HG02678 (cell line): ENCODE results near the gene ASCL2.

ENCODE experiments used
- ATAC-seq: cut with Tn5 transposase; IDR thresholded peaks from one replicate; pipeline ENCODE4 v1.9.1; 2021; ENCODE audit warnings: mild to moderate bottlenecking, moderate library complexity; ENCODE audit not compliant: unreplicated experiment

ASCL2 gene

DNA sequence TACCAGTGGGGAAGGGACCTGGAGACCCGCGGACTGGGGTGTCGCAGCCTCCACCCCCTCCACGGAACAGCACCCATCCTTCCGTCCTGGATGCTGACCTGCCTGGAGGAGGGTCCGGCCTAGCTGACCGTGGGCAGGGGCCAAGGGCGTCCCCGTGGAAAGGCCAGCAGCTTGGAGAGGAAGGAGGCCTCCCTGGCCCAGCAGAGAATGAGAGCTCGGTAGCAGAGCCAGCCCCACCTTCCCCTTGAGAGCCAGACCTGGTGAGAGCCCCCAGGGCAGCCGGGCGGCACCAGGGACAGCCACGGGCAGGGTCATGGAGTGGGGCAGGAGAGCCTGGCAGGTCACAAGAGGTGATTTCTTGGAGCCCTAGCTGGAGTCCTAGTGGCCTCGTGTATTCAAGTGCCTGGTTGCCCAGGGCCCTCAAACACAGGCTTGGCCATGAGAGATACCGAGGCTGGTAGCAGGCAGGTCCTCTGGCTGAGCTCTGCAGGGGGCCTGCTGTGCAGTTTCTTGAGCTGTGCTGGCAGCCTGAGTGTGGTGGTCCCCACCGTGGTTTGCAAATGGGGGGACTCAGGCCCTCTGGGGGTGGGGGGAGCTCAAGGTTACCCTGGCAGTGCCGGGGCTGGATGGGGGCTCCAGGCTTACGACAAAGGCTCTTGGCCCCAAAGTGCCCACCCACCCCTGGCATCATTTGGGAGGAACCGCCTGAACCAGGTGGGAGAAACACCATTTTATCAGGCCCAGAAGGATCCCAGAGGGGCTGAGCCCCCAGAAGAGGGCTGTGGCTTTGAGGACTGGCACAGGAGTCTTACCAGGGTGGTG is 39.1 kb upstream of the ASCL2 start:
- ATAC-seq: no peak

GRCh38 chr11:2308713-2309112 is 38.3 kb upstream of the ASCL2 start:
- ATAC-seq: no peak

- ATAC-seq: no peak
Observed at GRCh38 chr11:2307501-2308331, 37.3 kb upstream of the ASCL2 start.

DNA sequence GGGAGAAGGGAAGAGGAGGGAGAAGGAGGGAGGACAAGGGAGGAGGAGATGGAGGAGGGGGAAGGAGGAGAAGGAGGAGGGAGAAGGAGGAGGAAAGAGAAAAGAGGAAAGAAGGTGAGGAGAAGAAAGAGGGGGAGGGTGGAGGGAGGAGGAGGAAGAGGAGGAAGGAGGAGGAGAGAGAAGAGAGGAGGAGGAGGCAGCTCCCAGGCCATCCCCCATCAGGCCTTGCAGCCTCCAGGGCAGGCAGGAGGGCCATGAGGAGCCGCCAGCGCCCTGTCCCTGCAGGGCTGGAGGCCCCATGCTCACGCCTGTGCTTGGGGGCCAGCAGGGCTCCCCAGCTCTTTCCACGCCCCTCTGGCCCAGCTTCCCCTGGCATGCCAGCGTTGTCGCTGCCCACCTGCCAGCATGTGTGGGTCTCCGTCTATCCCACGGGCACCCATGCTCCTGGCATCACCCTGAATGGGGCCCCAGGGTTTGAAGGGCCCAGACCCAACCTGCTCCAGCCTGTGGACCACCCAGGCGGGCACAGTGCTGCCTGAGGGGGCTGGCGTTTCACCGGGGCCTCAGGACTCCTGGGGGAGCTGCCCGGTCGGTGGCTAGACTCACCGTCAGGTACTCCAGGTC is 36.6 kb upstream of the ASCL2 start:
- no peak for ATAC-seq

GRCh38 chr11:2306452-2306823 is 36.0 kb upstream of the ASCL2 start:
- ATAC-seq: no peak

- no peak for ATAC-seq
Observed at GRCh38 chr11:2305788-2306451, 35.5 kb upstream of the ASCL2 start.

GRCh38 chr11:2305140-2305778 is 34.9 kb upstream of the ASCL2 start:
- no peak for ATAC-seq

GRCh38 chr11:2304506-2305139 is 34.2 kb upstream of the ASCL2 start:
- ATAC-seq: no peak

- no peak for ATAC-seq
Observed at GRCh38 chr11:2303627-2304505, 33.5 kb upstream of the ASCL2 start.

DNA sequence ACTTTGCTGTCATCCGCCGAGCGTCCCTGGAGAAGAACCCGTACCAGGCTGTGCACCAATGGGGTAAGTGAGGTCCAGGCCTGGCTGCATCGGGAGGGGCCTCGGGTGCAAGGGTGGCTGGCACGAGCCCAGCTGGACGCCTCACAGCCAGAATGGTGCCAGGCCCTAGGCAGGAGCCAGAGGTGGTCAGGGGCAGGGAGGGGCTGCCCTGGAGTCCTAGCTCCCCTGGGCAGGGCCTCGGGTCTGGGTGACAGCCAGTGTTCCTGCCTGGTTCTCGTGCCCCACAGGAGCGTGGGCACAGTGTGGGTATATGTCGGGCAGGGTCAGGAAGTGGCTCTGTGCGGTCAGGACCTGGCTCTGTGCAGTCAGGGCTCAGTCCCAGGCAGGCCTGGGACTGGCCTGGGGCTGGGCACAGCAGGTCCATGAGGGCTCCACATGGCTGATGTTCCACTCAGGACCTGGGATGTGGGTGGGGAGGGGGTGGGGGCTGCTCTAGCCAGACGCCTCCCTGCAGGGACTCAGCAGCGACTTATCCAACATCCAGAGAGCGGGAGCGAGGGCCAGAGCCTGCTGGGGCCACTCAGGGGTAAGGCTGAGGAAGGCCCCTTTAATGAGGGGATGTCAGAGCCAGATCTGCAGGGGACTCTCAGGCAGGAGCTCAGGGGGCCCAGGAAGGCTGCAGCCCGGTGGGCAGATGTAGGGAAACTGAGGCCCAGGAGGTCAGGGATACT is 32.7 kb upstream of the ASCL2 start:
- ATAC-seq: no peak

DNA sequence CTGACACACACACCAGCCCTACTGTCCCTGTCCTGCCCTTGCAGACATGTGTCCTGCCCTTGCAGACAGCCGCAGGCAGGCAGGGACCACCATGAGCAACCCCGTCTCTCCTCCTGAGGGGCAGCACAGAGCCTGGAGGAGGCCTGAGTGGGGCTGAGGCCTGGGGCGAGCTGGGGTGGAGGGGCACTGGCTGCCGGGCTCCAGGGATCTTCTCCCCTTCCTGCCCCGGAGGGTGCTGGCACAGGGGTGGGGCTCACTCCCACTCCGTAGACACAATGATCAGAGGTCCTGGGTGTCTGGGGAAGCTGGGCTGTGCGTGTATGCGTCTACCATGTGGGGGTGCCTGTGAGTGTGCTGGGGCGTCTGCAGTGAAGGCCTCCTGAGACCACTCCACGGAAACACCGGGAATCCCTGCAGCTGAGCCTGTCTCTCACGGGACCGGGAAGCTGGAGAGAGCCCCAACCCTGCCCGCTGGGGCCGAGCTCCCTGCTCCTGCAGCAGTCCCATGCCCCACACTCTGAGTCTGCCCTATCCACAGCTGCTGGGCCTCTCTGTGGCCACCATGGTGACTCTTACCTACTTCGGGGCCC is 32.0 kb upstream of the ASCL2 start:
- ATAC-seq: no peak

DNA sequence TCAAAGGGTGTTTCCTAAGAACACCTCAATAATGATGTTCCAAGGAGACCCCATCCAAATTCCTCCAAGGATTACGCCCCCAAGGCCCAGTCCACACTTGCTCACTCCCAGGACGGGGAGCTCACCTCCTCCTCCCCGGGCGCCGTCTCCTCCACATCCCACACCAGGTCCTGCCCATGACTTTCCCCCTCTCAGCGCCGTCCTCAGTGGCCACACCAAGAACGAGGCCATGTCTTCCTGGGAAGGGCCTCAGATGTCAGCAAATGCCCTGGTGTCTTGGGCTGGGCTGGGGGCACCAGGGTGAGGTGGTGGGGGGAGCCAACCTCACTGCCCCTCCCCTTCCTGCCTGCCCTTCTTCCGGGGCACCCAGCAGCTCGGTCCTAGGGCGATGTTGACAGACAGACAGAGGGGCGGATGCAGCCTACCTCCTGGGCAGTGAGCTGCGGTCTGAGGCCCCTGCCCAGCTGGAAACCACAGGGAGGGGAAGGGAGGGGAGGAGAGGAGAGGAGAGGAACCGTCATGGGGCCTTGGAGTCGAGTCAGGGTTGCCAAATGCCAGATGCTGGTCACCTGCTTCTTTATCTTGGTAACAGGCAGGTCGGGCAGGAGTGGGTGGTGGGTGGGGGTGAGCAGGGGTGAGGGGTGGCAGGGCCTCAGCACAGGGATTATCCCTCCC is 31.4 kb upstream of the ASCL2 start, which contains the start of the genes C11orf21 and TSPAN32:
C11orf21 (minus strand) TSS at position 288 of the 675 bp plus-strand sequence; CDS start at position 178, 110 bp downstream.
TSPAN32 (plus strand) TSS at position 383 of the 675 bp plus-strand sequence; CDS start at position 520, 137 bp downstream.
- no peak for ATAC-seq

- ATAC-seq: no peak
Observed at GRCh38 chr11:2300936-2301630, 30.7 kb upstream of the ASCL2 start.

GRCh38 chr11:2300290-2300935 is 30.0 kb upstream of the ASCL2 start:
- no peak for ATAC-seq

DNA sequence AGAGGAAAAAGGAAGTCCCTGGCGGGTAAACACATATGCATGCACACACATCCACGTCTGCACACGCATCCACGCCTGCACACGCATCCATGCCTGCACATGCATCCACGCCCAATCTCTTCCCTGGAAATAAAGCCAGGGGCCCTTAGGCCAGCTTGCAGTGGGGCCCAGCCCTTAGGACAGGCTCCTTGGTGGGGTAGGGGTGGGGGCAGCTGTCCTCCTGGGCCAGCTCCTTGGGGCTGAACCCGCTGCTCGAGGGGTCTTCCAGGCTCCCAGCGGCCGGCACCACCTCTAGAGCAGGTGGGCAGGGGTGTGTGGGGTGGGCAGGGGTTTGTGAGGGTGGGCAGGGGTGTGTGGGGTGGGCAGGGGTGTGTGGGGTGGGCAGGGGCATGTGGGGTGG is 29.4 kb upstream of the ASCL2 start:
- no peak for ATAC-seq
